ENCODE results near the gene PCDHGB2. TPM values are rescaled to one million over a fixed set of nuclear protein-coding genes. Genes with fewer than 3 reads are reported as not detected.

PCDHGB2 gene
- under 0.01 and 1.7 TPM in 2 replicates for total RNA-seq

DNA sequence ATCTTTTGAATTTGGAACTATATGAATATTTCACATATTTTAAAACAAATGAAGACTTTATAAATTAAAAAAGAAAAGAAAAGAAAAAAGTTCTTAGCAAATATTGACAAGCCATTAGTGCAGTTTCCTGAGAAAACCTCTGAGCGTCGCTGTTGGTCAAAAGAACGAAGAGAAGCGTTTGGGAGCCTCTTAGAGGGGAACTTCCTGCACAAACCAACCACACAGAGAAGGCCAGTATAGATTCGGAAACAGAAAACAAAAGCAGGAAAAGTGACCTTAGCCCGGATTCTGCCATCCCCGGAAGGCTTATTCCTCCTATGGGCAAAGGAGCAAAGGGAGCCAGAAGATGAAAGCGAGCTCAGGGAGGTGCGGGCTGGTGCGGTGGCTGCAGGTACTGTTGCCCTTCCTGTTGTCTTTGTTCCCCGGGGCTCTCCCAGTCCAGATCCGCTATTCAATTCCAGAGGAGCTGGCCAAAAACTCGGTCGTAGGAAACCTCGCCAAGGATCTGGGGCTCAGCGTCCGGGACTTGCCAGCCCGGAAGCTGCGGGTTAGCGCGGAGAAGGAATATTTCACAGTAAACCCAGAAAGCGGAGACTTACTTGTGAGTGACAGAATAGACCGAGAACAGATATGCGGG is at the start of gene PCDHGB2:
Gene PCDHGB2, plus strand, starts transcription at position 205 of the 637 bp plus-strand sequence. Its CDS starts 142 bp downstream, at position 347.

GRCh38 chr5:141320225-141321169 is 39.3 kb upstream of the PCDHGB2 start, which contains the start of gene TAF7:
TSS of gene TAF7 (minus strand) at chr5:141320784. CDS start at chr5:141320044, 740 bp downstream.

GRCh38 chr5:141330299-141331080 is 29.3 kb upstream of the PCDHGB2 start, which contains the start of gene PCDHGA1:
TSS of gene PCDHGA1 (plus strand) at chr5:141330514.

GRCh38 chr5:141338538-141339306 is 21.1 kb upstream of the PCDHGB2 start, which contains the start of gene PCDHGA2:
TSS of gene PCDHGA2 (plus strand) at chr5:141338760.

GRCh38 chr5:141343242-141343952 is 16.4 kb upstream of the PCDHGB2 start, which contains the start of gene PCDHGA3:
TSS of gene PCDHGA3 (plus strand) at chr5:141343829. CDS start at chr5:141344034, 205 bp downstream.

GRCh38 chr5:141349917-141350619 is 9.7 kb upstream of the PCDHGB2 start, which contains the start of gene PCDHGB1:
TSS of gene PCDHGB1 (plus strand) at chr5:141350099. CDS start at chr5:141350261, 162 bp downstream.

DNA sequence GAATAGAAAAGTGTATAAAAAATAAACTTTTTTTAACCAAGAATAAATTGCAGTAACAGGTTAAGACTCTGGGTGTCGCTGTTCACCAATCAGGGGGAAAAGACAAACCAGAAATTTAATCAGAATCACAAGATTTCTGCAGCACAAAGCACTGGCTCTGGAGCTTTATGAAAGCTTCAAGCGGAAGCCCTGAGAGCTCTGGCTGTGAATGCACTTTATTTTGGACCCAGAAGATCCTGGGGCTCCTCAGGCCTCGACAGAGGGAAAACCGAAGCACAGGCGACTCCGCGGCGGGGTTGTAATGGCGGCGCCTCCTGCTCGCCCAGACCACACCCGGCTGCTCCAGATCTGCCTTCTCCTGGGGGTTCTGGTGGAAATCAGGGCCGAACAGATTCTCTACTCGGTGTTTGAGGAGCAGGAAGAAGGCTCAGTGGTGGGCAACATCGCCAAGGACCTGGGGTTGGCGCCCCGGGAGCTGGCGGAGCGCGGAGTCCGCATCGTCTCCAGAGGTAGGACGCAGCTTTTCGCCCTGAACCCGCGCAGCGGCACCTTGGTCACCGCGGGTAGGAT is 4.8 kb upstream of the PCDHGB2 start, which contains the start of gene PCDHGA4:
Gene PCDHGA4, plus strand, starts transcription at position 122 of the 570 bp plus-strand sequence. Its CDS starts 87 bp downstream, at position 209.

GRCh38 chr5:141363952-141364660 is 4.3 kb downstream of the PCDHGB2 start, which contains the start of gene PCDHGA5:
TSS of gene PCDHGA5 (plus strand) at chr5:141364162. CDS start at chr5:141364331, 169 bp downstream.

DNA sequence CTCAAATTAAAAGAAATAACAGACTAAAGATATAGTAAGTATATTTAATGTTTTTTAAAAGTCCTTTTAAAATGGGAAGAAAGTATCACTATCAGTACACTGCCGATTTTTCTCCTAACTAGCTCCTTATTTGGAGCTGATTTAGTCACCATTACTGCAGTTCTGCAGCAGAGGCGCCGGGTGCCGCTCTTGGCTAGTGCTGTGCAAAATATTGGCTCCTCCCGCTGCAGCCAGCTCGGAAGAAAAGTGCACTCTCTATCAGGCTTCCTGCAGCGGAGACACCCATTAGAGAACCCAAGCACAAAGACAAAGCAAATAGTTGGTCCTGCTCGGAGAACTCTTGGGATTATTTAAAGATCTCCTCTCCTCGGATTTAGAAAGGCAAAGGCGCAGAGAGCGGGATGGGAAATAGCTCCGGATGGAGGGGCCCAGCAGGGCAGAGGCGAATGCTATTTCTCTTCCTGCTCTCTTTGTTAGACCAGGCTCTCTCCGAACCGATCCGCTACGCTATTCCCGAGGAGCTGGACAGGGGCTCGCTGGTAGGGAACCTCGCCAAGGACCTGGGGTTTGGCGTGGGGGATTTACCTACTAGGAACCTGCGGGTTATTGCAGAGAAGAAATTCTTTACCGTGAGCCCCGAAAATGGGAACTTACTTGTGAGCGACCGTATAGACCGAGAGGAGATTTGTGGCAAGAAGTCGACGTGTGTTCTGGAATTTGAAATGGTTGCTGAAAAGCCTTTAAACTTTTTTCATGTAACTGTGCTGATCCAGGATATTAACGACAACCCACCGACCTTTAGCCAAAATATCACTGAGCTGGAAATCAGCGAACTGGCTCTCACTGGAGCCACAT is 10.4 kb downstream of the PCDHGB2 start, which contains the start of gene PCDHGB3:
Gene PCDHGB3, plus strand, starts transcription at position 249 of the 855 bp plus-strand sequence. Its CDS starts 153 bp downstream, at position 402.

GRCh38 chr5:141373673-141374317 is 14.0 kb downstream of the PCDHGB2 start, which contains the start of gene PCDHGA6:
TSS of gene PCDHGA6 (plus strand) at chr5:141373891. CDS start at chr5:141374084, 193 bp downstream.

DNA sequence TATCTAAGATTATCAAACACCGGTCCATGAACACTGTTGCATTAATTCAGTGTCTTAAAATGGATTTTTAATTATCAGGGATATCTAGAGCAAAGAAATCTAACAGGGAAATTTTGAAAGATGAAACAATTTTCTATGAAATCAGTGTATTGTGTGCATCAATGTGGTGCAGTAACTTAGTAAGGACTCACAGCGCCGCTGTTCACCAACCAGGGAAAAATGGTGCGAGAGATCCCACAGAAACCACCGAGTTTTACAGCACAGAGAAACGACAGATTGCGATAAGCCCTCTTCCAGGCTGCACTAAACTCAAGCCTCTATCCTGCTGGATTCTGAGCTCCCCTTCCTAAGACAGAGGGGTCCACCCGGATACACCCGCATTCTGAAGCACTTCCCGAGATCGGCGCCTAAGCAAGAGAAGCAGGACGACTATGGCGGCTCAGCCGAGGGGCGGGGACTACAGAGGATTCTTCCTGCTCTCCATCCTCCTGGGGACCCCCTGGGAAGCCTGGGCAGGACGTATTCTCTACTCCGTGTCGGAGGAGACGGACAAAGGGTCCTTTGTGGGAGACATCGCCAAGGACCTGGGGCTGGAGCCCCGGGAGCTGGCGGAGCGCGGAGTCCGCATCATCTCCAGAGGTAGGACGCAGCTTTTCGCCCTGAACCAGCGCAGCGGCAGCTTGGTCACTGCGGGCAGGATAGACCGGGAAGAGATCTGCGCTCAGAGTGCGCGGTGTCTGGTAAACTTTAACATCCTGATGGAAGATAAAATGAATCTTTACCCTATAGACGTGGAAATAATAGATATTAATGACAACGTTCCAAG is 22.9 kb downstream of the PCDHGB2 start, which contains the start of gene PCDHGA7:
Gene PCDHGA7, plus strand, starts transcription at position 274 of the 826 bp plus-strand sequence. Its CDS starts 158 bp downstream, at position 432.

GRCh38 chr5:141387557-141388311 is 27.9 kb downstream of the PCDHGB2 start, which contains the start of gene PCDHGB4:
TSS of gene PCDHGB4 (plus strand) at chr5:141387698. CDS start at chr5:141387885, 187 bp downstream.

GRCh38 chr5:141392429-141393198 is 32.8 kb downstream of the PCDHGB2 start, which contains the start of gene PCDHGA8:
TSS of gene PCDHGA8 (plus strand) at chr5:141392633. CDS start at chr5:141392814, 181 bp downstream.

